ENCODE data around the gene SMIM26. TPM values are rescaled to one million over a fixed set of nuclear protein-coding genes. Genes with fewer than 3 reads are reported as not detected.

Gene SMIM26
- total RNA-seq, 1 donor from 2014 or later = 55.7 TPM

GRCh38 chr20:18588574-18588933, 21.3 kb downstream of the SMIM26 start:
- Mint-ChIP-seq H3K36me3 (ENCODE audit: unreplicated experiment) (no peaks in the 10 kb centered on the region), H3K4me3 (ENCODE audit: unreplicated experiment) (peak overlapping the region; percentile 88), H3K4me1 (ENCODE audit: unreplicated experiment) (peaks cover 18% of the 10 kb centered on the region), H3K27me3 (ENCODE audit: unreplicated experiment) (peaks cover 6% of the 10 kb centered on the region), H3K27ac (ENCODE audit: unreplicated experiment) (peak overlapping the region; percentile 76), H3K9me3 (ENCODE audit: unreplicated experiment) (no peaks in the 10 kb centered on the region)
- TF ChIP-seq, protein P1, sequence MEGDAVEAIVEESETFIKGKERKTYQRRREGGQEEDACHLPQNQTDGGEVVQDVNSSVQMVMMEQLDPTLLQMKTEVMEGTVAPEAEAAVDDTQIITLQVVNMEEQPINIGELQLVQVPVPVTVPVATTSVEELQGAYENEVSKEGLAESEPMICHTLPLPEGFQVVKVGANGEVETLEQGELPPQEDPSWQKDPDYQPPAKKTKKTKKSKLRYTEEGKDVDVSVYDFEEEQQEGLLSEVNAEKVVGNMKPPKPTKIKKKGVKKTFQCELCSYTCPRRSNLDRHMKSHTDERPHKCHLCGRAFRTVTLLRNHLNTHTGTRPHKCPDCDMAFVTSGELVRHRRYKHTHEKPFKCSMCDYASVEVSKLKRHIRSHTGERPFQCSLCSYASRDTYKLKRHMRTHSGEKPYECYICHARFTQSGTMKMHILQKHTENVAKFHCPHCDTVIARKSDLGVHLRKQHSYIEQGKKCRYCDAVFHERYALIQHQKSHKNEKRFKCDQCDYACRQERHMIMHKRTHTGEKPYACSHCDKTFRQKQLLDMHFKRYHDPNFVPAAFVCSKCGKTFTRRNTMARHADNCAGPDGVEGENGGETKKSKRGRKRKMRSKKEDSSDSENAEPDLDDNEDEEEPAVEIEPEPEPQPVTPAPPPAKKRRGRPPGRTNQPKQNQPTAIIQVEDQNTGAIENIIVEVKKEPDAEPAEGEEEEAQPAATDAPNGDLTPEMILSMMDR (IDR thresholded peaks at IDR 0.05) = no peak
- DNase-seq (ENCODE audit: extremely low spot score, unreplicated experiment) = no peak

DNA sequence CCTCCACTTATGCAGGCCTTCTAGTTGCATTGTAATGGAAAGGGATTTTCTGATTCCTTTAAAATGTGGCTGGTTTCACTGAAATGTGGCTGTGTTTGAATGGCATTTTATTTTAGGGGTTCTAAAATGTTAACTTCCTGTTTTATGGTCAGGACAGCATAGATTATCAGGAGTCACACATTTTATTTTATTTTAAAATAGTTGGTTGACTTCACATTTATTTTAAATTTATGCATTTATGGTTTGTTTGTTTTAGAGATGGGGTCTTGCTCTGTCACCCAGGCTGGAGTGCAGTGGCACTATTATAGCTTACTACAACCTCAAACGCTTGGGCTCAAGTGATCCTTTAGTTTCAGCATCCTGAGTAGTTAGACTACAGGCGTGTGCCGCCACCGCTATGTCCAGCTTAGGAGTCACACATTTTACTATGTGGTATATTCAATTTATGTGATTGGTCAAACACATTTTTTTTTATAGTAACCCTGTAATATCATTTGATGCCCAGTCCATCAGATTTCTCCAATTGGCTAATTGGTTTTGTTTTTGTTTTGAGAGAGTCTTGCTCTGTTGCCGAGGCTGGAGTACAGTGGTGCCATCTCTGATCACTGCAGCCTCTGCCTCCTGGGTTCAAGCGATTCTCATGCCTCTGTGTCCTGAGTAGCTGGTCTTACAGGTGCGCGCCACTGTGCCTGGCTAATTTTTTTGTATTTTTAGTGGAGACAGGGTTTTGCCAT, 22.9 kb downstream of the SMIM26 start:
- TF ChIP-seq, protein P1 (IDR thresholded peaks at IDR 0.05) = no peak
- DNase-seq (ENCODE audit: extremely low spot score, unreplicated experiment) = no peak
- peak overlapping the region; percentile 53 for H3K4me3 Mint-ChIP-seq (ENCODE audit: unreplicated experiment)
- no peaks in the 10 kb centered on the region for H3K36me3 Mint-ChIP-seq (ENCODE audit: unreplicated experiment)
- H3K4me1 Mint-ChIP-seq (ENCODE audit: unreplicated experiment) = peaks cover 18% of the 10 kb centered on the region
- H3K9me3 Mint-ChIP-seq (ENCODE audit: unreplicated experiment) = no peaks in the 10 kb centered on the region
- H3K27me3 Mint-ChIP-seq (ENCODE audit: unreplicated experiment) = no peaks in the 10 kb centered on the region
- H3K27ac Mint-ChIP-seq (ENCODE audit: unreplicated experiment) = no peak overlapping the region

- H3K36me3 Mint-ChIP-seq (ENCODE audit: unreplicated experiment) = peaks cover 21% of the 10 kb centered on the region
- no peaks in the 10 kb centered on the region for H3K9me3 Mint-ChIP-seq (ENCODE audit: unreplicated experiment)
- no peak overlapping the region for H3K27ac Mint-ChIP-seq (ENCODE audit: unreplicated experiment)
- TF ChIP-seq, protein P1 (IDR thresholded peaks at IDR 0.05) = no peak
- no peaks in the 10 kb centered on the region for H3K27me3 Mint-ChIP-seq (ENCODE audit: unreplicated experiment)
- DNase-seq (ENCODE audit: extremely low spot score, unreplicated experiment) = no peak
- no peaks in the 10 kb centered on the region for H3K4me1 Mint-ChIP-seq (ENCODE audit: unreplicated experiment)
- H3K4me3 Mint-ChIP-seq (ENCODE audit: unreplicated experiment) = no peak overlapping the region
These were observed 29.0 kb downstream of the SMIM26 start for GRCh38 chr20:18596270-18596669.

GRCh38 chr20:18609741-18610140, 42.5 kb downstream of the SMIM26 start:
- no peak for DNase-seq (ENCODE audit: extremely low spot score, unreplicated experiment)
- no peak overlapping the region for H3K4me3 Mint-ChIP-seq (ENCODE audit: unreplicated experiment)
- no peaks in the 10 kb centered on the region for H3K4me1 Mint-ChIP-seq (ENCODE audit: unreplicated experiment)
- peaks cover 9% of the 10 kb centered on the region for H3K36me3 Mint-ChIP-seq (ENCODE audit: unreplicated experiment)
- no peak overlapping the region for H3K27ac Mint-ChIP-seq (ENCODE audit: unreplicated experiment)
- TF ChIP-seq, protein P1 (IDR thresholded peaks at IDR 0.05) = no peak
- no peaks in the 10 kb centered on the region for H3K27me3 Mint-ChIP-seq (ENCODE audit: unreplicated experiment)
- H3K9me3 Mint-ChIP-seq (ENCODE audit: unreplicated experiment) = no peaks in the 10 kb centered on the region

DNA sequence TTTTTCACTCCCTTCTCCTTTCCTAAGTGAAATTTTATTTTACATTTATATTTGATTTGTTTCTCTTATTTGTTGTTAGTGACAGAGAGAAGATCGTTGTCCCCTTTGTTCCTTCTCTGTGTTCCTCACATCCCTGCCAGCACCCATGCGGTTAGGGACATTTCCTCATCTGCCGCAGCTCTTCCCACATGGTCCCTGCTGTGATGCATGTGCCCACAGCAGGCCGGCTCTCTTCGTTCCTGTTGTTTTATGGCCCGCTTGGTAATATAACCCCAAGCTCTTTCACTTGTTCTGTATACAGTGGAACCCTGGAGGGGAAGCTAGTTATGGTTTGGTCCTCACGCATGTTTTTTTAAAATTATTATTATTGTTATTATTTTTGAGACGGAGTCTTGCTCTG, 44.3 kb downstream of the SMIM26 start:
- Mint-ChIP-seq H3K4me1 (ENCODE audit: unreplicated experiment) (no peaks in the 10 kb centered on the region), H3K9me3 (ENCODE audit: unreplicated experiment) (no peaks in the 10 kb centered on the region), H3K27ac (ENCODE audit: unreplicated experiment) (no peak overlapping the region), H3K36me3 (ENCODE audit: unreplicated experiment) (peaks cover 9% of the 10 kb centered on the region), H3K27me3 (ENCODE audit: unreplicated experiment) (no peaks in the 10 kb centered on the region), H3K4me3 (ENCODE audit: unreplicated experiment) (no peak overlapping the region)
- no peak for DNase-seq (ENCODE audit: extremely low spot score, unreplicated experiment)
- TF ChIP-seq, protein P1 (IDR thresholded peaks at IDR 0.05) = no peak

All from osteocyte (in vitro differentiated cells).